Neural cell (in vitro differentiated cells): ENCODE measurements around the gene SDCCAG8. TPM values are rescaled to one million over a fixed set of nuclear protein-coding genes. Genes with fewer than 3 reads are reported as not detected.

Experiments
- H2AFZ ChIP-seq: fragments of 200-600, 300-800 bp; sonication (generic), shearing (Covaris generic); 2 replicates; pipeline ENCODE4 v1.6.0; 2014; ENCODE audit warnings: low read depth, mild to moderate bottlenecking, antibody characterized with exemption, low read length, moderate library complexity
- H3F3A ChIP-seq: fragments of 200-600 bp; shearing (Covaris generic); 2 replicates; pipeline ENCODE4 v1.6.1; 2016; ENCODE audit warnings: mild to moderate bottlenecking, moderate library complexity, mixed read lengths, antibody characterized with exemption, low read length; ENCODE audit not compliant: insufficient read depth, poor library complexity, severe bottlenecking
- H3K27ac ChIP-seq: fragments of 200-600, 300-800 bp; sonication (generic), shearing (Covaris generic); 2 replicates; pipeline ENCODE4 v1.5.1; 2014; ENCODE audit warnings: mild to moderate bottlenecking, low read length, moderate library complexity
- H3K27me3 ChIP-seq: fragments of 300-800, 200-600 bp; sonication (generic), shearing (Covaris generic); 2 replicates; pipeline ENCODE4 v1.6.0; 2014; ENCODE audit warnings: mild to moderate bottlenecking, low read depth, low read length, moderate library complexity; ENCODE audit not compliant: insufficient read depth
- H3K36me3 ChIP-seq: fragments of 300-800, 200-600 bp; sonication (generic), shearing (Covaris generic); 2 replicates; pipeline ENCODE4 v1.5.1; 2014; ENCODE audit warnings: mild to moderate bottlenecking, antibody characterized with exemption, low read length, moderate library complexity; ENCODE audit not compliant: insufficient read depth
- H3K4me2 ChIP-seq: fragments of 300-800, 200-600 bp; sonication (generic), shearing (Covaris generic); 2 replicates; pipeline ENCODE4 v1.6.0; 2014; ENCODE audit warnings: mild to moderate bottlenecking, low read length
- H3K4me3 ChIP-seq: fragments of 300-800, 200-600 bp; sonication (generic), shearing (Covaris generic); 2 replicates; pipeline ENCODE4 v1.5.1; 2014; ENCODE audit warnings: mild to moderate bottlenecking, low read length, moderate library complexity
- H3K79me2 ChIP-seq: fragments of 200-600 bp; shearing (Covaris generic); replicated peaks from 2 replicates; pipeline ENCODE4 v1.6.0; 2014; ENCODE audit warnings: mild to moderate bottlenecking, low read length, moderate library complexity; ENCODE audit not compliant: insufficient read depth
- H3K9ac ChIP-seq: fragments of 300-800, 200-600 bp; sonication (generic), shearing (Covaris generic); 2 replicates; pipeline ENCODE4 v1.6.1; 2016; ENCODE audit warnings: mild to moderate bottlenecking, low read length, mixed read lengths
- H3K9me2 ChIP-seq: fragments of 200-600 bp; shearing (Covaris generic); 2 replicates; pipeline ENCODE4 v1.6.1; 2016; ENCODE audit warnings: mild to moderate bottlenecking, low read length, mixed read lengths; ENCODE audit not compliant: insufficient read depth
- H3K9me3 ChIP-seq: fragments of 200-600, 300-800 bp; sonication (generic), shearing (Covaris generic); 2 replicates; pipeline ENCODE4 v1.6.1; 2016; ENCODE audit warnings: mild to moderate bottlenecking, mixed run types, low read length, moderate library complexity, mixed read lengths
- H4K20me1 ChIP-seq: fragments of 200-600 bp; shearing (Covaris generic); 2 replicates; pipeline ENCODE4 v1.6.1; 2016; ENCODE audit warnings: mild to moderate bottlenecking, mixed run types; ENCODE audit not compliant: insufficient read depth
- EP300 ChIP-seq: fragments of 450-650 bp; conservative IDR thresholded peaks from 2 replicates; pipeline ENCODE4 v1.6.1; 2014; ENCODE audit warnings: antibody characterized with exemption, mild to moderate bottlenecking, moderate library complexity; ENCODE audit not compliant: poor library complexity, severe bottlenecking
- EZH2 ChIP-seq: fragments of 200-600, 300-800 bp; shearing (Covaris generic), sonication (generic); IDR thresholded peaks from 2 replicates; pipeline ENCODE4 v1.6.1; 2014; ENCODE audit warnings: antibody characterized with exemption, low read length, borderline replicate concordance, mild to moderate bottlenecking; ENCODE audit not compliant: insufficient read depth, poor library complexity, severe bottlenecking
- MXI1 ChIP-seq: fragments of 450-650 bp; conservative IDR thresholded peaks from 2 replicates; pipeline ENCODE4 v1.6.1; 2014; ENCODE audit warnings: antibody characterized with exemption, mild to moderate bottlenecking; ENCODE audit not compliant: poor library complexity, severe bottlenecking
- POLR2AphosphoS5 ChIP-seq: IDR thresholded peaks from 2 replicates; pipeline ENCODE4 v1.6.1; 2012
- RAD21 ChIP-seq: fragments of 450-650 bp; conservative IDR thresholded peaks from 2 replicates; pipeline ENCODE4 v1.6.1; 2014; ENCODE audit warnings: antibody characterized with exemption, mild to moderate bottlenecking, moderate library complexity
- SMC3 ChIP-seq: fragments of 450-650 bp; conservative IDR thresholded peaks from 2 replicates; pipeline ENCODE4 v1.6.1; 2014; ENCODE audit warnings: antibody characterized with exemption, mild to moderate bottlenecking, moderate library complexity; ENCODE audit not compliant: poor library complexity
- TAF1 ChIP-seq: IDR thresholded peaks from 2 replicates; pipeline ENCODE4 v1.6.1; 2012; ENCODE audit warnings: low read depth
- polyA plus RNA-seq: library from polyadenylated mRNA; depleted of rRNA; stranded (reverse); fragments of >200 nt; gene quantifications from 2 replicates; pipeline ENCODE4 v1.2.3, GENCODE V29; 2014
- TF ChIP-seq, protein P1 (sequence below): IDR thresholded peaks from 2 replicates; pipeline ENCODE4 v1.6.1; 2012; ENCODE audit warnings: borderline replicate concordance
- TF ChIP-seq, protein P2 (sequence below): fragments of 450-650 bp; IDR thresholded peaks from 2 replicates; pipeline ENCODE4 v1.5.1; 2014; ENCODE audit warnings: antibody characterized with exemption, mild to moderate bottlenecking, moderate library complexity; ENCODE audit not compliant: poor library complexity, severe bottlenecking

Gene SDCCAG8
- polyA plus RNA-seq, 1 donor from 2014 or later = 32.2 TPM

DNA sequence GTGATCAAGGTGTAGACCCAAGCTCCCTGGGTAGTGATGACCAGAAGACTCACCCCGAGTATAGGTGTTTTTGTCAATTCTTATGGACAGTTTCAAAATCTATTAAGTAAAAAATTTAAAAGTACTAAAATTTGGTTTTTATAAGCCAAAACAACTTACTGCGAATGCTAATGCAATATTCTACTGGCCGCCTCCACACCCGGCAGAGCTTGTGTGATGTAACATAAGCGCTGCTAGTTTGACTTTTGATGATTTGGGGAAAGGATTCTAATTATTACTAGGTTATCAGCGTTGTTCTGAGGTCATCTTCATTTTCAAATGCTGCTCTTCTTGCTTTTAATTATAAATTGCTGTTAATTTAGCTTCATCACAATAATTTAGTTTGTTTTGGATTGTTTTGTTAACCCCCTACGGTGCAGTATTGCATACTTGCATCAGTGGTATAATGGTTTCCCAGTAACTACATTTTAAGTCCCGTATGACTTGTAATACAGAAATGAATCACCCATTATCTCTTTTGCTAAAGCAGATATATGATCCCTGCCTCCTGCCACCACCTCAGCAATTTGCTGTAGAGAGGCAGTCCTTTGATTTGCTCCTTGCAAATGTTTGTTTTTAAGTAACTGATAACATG is 178.0 kb downstream of the SDCCAG8 start:
- no peak for TF ChIP-seq POLR2AphosphoS5
- no peak for TF ChIP-seq MXI1
- TF ChIP-seq, protein P1, sequence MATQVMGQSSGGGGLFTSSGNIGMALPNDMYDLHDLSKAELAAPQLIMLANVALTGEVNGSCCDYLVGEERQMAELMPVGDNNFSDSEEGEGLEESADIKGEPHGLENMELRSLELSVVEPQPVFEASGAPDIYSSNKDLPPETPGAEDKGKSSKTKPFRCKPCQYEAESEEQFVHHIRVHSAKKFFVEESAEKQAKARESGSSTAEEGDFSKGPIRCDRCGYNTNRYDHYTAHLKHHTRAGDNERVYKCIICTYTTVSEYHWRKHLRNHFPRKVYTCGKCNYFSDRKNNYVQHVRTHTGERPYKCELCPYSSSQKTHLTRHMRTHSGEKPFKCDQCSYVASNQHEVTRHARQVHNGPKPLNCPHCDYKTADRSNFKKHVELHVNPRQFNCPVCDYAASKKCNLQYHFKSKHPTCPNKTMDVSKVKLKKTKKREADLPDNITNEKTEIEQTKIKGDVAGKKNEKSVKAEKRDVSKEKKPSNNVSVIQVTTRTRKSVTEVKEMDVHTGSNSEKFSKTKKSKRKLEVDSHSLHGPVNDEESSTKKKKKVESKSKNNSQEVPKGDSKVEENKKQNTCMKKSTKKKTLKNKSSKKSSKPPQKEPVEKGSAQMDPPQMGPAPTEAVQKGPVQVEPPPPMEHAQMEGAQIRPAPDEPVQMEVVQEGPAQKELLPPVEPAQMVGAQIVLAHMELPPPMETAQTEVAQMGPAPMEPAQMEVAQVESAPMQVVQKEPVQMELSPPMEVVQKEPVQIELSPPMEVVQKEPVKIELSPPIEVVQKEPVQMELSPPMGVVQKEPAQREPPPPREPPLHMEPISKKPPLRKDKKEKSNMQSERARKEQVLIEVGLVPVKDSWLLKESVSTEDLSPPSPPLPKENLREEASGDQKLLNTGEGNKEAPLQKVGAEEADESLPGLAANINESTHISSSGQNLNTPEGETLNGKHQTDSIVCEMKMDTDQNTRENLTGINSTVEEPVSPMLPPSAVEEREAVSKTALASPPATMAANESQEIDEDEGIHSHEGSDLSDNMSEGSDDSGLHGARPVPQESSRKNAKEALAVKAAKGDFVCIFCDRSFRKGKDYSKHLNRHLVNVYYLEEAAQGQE = no peak
- TF ChIP-seq RAD21 = no peak
- Histone ChIP-seq H3K4me3 (no peak overlapping the region), H3K4me2 (no peak overlapping the region), H2AFZ (no peak overlapping the region), H4K20me1 (no peaks in the 10 kb centered on the region), H3F3A (no peaks in the 10 kb centered on the region), H3K9ac (no peak overlapping the region), H3K27ac (no peak overlapping the region), H3K27me3 (no peaks in the 10 kb centered on the region), H3K9me3 (no peaks in the 10 kb centered on the region), H3K36me3 (no peaks in the 10 kb centered on the region), H3K79me2 (no peaks in the 10 kb centered on the region), H3K9me2 (no peaks in the 10 kb centered on the region)

DNA sequence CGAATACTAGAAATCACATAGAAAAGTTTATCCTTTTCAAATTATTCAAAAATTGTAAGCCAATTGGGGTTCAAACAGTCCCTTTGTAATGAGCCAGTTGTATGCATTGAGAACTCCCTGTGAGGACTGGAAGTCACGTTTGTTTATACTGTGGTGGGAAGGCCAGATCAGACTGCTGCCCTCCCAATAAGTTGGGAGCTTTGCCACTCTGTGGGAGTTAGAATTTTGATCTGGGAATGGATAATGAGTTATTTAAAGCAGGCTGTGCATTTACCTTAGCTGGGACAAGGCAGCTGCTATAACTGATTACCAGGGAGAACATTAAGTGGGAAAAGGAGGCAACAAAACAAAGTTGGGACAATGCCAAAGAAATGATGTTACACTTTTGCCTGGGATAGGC is 178.8 kb downstream of the SDCCAG8 start:
- H4K20me1 ChIP-seq = no peaks in the 10 kb centered on the region
- H3K9me3 ChIP-seq = no peaks in the 10 kb centered on the region
- no peak overlapping the region for H3K9ac ChIP-seq
- no peaks in the 10 kb centered on the region for H3K9me2 ChIP-seq
- no peaks in the 10 kb centered on the region for H3F3A ChIP-seq
- H3K4me2 ChIP-seq = no peak overlapping the region
- no peaks in the 10 kb centered on the region for H3K36me3 ChIP-seq
- no peak for TF ChIP-seq SMC3
- TF ChIP-seq, protein P2, sequence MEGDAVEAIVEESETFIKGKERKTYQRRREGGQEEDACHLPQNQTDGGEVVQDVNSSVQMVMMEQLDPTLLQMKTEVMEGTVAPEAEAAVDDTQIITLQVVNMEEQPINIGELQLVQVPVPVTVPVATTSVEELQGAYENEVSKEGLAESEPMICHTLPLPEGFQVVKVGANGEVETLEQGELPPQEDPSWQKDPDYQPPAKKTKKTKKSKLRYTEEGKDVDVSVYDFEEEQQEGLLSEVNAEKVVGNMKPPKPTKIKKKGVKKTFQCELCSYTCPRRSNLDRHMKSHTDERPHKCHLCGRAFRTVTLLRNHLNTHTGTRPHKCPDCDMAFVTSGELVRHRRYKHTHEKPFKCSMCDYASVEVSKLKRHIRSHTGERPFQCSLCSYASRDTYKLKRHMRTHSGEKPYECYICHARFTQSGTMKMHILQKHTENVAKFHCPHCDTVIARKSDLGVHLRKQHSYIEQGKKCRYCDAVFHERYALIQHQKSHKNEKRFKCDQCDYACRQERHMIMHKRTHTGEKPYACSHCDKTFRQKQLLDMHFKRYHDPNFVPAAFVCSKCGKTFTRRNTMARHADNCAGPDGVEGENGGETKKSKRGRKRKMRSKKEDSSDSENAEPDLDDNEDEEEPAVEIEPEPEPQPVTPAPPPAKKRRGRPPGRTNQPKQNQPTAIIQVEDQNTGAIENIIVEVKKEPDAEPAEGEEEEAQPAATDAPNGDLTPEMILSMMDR = no peak
- TF ChIP-seq, protein P1 = no peak
- TF ChIP-seq EZH2 = no peak
- TF ChIP-seq RAD21 = no peak
- no peak for TF ChIP-seq EP300
- no peak for TF ChIP-seq TAF1
- no peak for TF ChIP-seq MXI1
- no peak for TF ChIP-seq POLR2AphosphoS5
- no peak overlapping the region for H3K27ac ChIP-seq
- H3K79me2 ChIP-seq = no peaks in the 10 kb centered on the region
- no peak overlapping the region for H2AFZ ChIP-seq
- no peaks in the 10 kb centered on the region for H3K27me3 ChIP-seq
- H3K4me3 ChIP-seq = no peak overlapping the region
